Neural progenitor cell (in vitro differentiated cells): Measurements from ENCODE around the gene CELSR2. TPM values are rescaled to one million over a fixed set of nuclear protein-coding genes. Genes with fewer than 3 reads are reported as not detected.

ENCODE experiments used
- DNase-seq: peaks from one replicate; pipeline ENCODE4 v3.0.0-alpha.2; 2016; ENCODE audit warnings: low spot score
- H2AFZ ChIP-seq: fragments of 200-600 bp; sonication (generic); replicated peaks from 2 replicates; pipeline ENCODE4 v1.6.1; 2016; ENCODE audit warnings: antibody characterized with exemption
- H3F3A ChIP-seq: fragments of 200-600 bp; sonication (generic); 2 replicates; pipeline ENCODE4 v1.6.1; 2016; ENCODE audit warnings: antibody characterized with exemption, low read depth
- H3K27ac ChIP-seq: fragments of 200-600 bp; sonication (generic); 2 replicates; pipeline ENCODE4 v1.5.1; 2016; ENCODE audit warnings: mild to moderate bottlenecking
- H3K27me3 ChIP-seq: fragments of 200-600 bp; sonication (generic); 2 replicates; pipeline ENCODE4 v1.6.1; 2016; ENCODE audit warnings: mild to moderate bottlenecking, moderate library complexity
- H3K36me3 ChIP-seq: fragments of 200-600 bp; sonication (generic); 2 replicates; pipeline ENCODE4 v1.5.1; 2016
- H3K4me1 ChIP-seq: fragments of 200-600 bp; sonication (generic); 2 replicates; pipeline ENCODE4 v1.6.1; 2016; ENCODE audit warnings: mixed run types
- H3K4me2 ChIP-seq: fragments of 200-600 bp; sonication (generic); 2 replicates; pipeline ENCODE4 v1.6.1; 2016
- H3K4me3 ChIP-seq: fragments of 200-600 bp; sonication (generic); 2 replicates; pipeline ENCODE4 v1.5.1; 2016
- H3K79me2 ChIP-seq: fragments of 200-600 bp; sonication (generic); 2 replicates; pipeline ENCODE4 v1.6.1; 2016; ENCODE audit warnings: low read depth
- H3K9ac ChIP-seq: fragments of 200-600 bp; sonication (generic); 2 replicates; pipeline ENCODE4 v1.6.1; 2016
- H3K9me3 ChIP-seq: fragments of 200-600 bp; sonication (generic); 2 replicates; pipeline ENCODE4 v1.5.1; 2016; ENCODE audit warnings: low read depth
- H4K20me1 ChIP-seq: fragments of 200-600 bp; sonication (generic); 2 replicates; pipeline ENCODE4 v1.6.1; 2016; ENCODE audit warnings: low read depth
- H3K27ac Mint-ChIP-seq: 3 replicates; pipeline ENCODE4 v1.8.0; 2021; ENCODE audit warnings: mixed read lengths
- H3K27me3 Mint-ChIP-seq: 2 replicates; pipeline ENCODE4 v1.8.0; 2022; ENCODE audit warnings: low read depth, mild to moderate bottlenecking, inconsistent platforms, moderate library complexity, mixed read lengths; ENCODE audit not compliant: insufficient read depth
- H3K36me3 Mint-ChIP-seq: 3 replicates; pipeline ENCODE4 v1.8.0; 2021; ENCODE audit warnings: mixed read lengths
- H3K4me1 Mint-ChIP-seq: 3 replicates; pipeline ENCODE4 v1.8.0; 2021; ENCODE audit warnings: mixed read lengths
- H3K4me3 Mint-ChIP-seq: 3 replicates; pipeline ENCODE4 v1.8.0; 2021; ENCODE audit warnings: mild to moderate bottlenecking, moderate library complexity, mixed read lengths
- H3K9me3 Mint-ChIP-seq: 3 replicates; pipeline ENCODE4 v1.8.0; 2020; ENCODE audit warnings: mixed read lengths
- CTCF ChIP-seq: fragments of 200-600 bp; sonication (generic); IDR thresholded peaks from 2 replicates; pipeline ENCODE4 v1.5.1; 2017; ENCODE audit warnings: antibody characterized with exemption, mild to moderate bottlenecking
- EZH2 ChIP-seq: fragments of 200-600 bp; sonication (generic); IDR thresholded peaks from 2 replicates; pipeline ENCODE4 v1.6.1; 2017; ENCODE audit warnings: antibody characterized with exemption, mild to moderate bottlenecking, moderate library complexity
- EZH2phosphoT487 ChIP-seq: fragments of 200-600 bp; sonication (generic); IDR thresholded peaks from 2 replicates; pipeline ENCODE4 v1.6.1; 2017; ENCODE audit warnings: antibody characterized with exemption
- total RNA-seq: library from RNA; depleted of rRNA; stranded (reverse); fragments of >200 nt; gene quantifications from 2 replicates; pipeline ENCODE4 v1.2.3, GENCODE V29; 2015; ENCODE audit warnings: low replicate concordance

CELSR2 gene
- total RNA-seq, 1 donor from 2014 or later, result 11.1 TPM

GRCh38 chr1:109256971-109257681 lies 7.8 kb downstream of the CELSR2 start:
- Mint-ChIP-seq H3K27ac (peak overlapping the region; percentile 96), H3K4me3 (peak overlapping the region; percentile 62), H3K4me1 (peaks cover 80% of the 10 kb centered on the region), H3K9me3 (peaks cover 6% of the 10 kb centered on the region), H3K36me3 (peaks cover 31% of the 10 kb centered on the region), H3K27me3 (peaks cover 7% of the 10 kb centered on the region)
- TF ChIP-seq CTCF (no peak), EZH2phosphoT487 (no peak), EZH2 (no peak)
- H3K36me3 ChIP-seq, result no peaks in the 10 kb centered on the region
- H3K9me3 ChIP-seq, result no peaks in the 10 kb centered on the region
- H3K27me3 ChIP-seq, result no peaks in the 10 kb centered on the region
- H3K4me3 ChIP-seq, result no peak overlapping the region
- H3K9ac ChIP-seq, result no peak overlapping the region
- H2AFZ ChIP-seq, result no peak overlapping the region
- peaks cover 60% of the 10 kb centered on the region for H3K4me1 ChIP-seq
- H4K20me1 ChIP-seq, result no peaks in the 10 kb centered on the region
- peaks cover 52% of the 10 kb centered on the region for H3F3A ChIP-seq
- peak overlapping the region; percentile 27 for H3K4me2 ChIP-seq
- DNase-seq, result no peak
- H3K27ac ChIP-seq, result no peak overlapping the region
- peaks cover 60% of the 10 kb centered on the region for H3K79me2 ChIP-seq

- peaks cover 24% of the 10 kb centered on the region for H3K36me3 Mint-ChIP-seq
- Histone ChIP-seq H2AFZ (no peak overlapping the region), H3K9ac (no peak overlapping the region)
These were observed 8.5 kb downstream of the CELSR2 start for GRCh38 chr1:109257682-109258421.

More at GRCh38 chr1:109257682-109258421, 8.5 kb downstream of the CELSR2 start:
- Histone ChIP-seq H3K36me3 (no peaks in the 10 kb centered on the region), H3K4me2 (peak overlapping the region; percentile 27), H3K4me3 (no peak overlapping the region), H3K9me3 (no peaks in the 10 kb centered on the region), H3K27me3 (no peaks in the 10 kb centered on the region), H3F3A (peaks cover 47% of the 10 kb centered on the region), H3K79me2 (peaks cover 53% of the 10 kb centered on the region), H4K20me1 (no peaks in the 10 kb centered on the region), H3K4me1 (peaks cover 60% of the 10 kb centered on the region), H3K27ac (no peak overlapping the region)
- H3K27me3 Mint-ChIP-seq, result peaks cover 4% of the 10 kb centered on the region
- TF ChIP-seq EZH2, result no peak
- no peak for TF ChIP-seq CTCF
- TF ChIP-seq EZH2phosphoT487, result no peak
- H3K4me1 Mint-ChIP-seq, result peaks cover 73% of the 10 kb centered on the region
- H3K4me3 Mint-ChIP-seq, result peak overlapping the region; percentile 59
- peak overlapping the region; percentile 96 for H3K27ac Mint-ChIP-seq
- no peaks in the 10 kb centered on the region for H3K9me3 Mint-ChIP-seq
- DNase-seq, result no peak
